CD4-positive, alpha-beta T cell treated with Interleukin-12 subunit alpha and Interleukin-12 subunit beta, for 1 hour (primary cell): ENCODE results near the gene STRN.
"Not testable (repeated sequence)": the region's sequence is repeated elsewhere in the genome, so short reads cannot be mapped to it uniquely, and the experiment has no call there.

Source experiments
- DNase-seq: peaks from one replicate; pipeline ENCODE4 v3.0.0-alpha.2; 2020

The STRN gene

GRCh38 chr2:36963734-36964133 lies 2.6 kb downstream of the STRN start:
- no peak for DNase-seq

- DNase-seq: no peak
Measured at GRCh38 chr2:36963106-36963505, 3.2 kb downstream of the STRN start.

GRCh38 chr2:36960773-36961172 lies 5.6 kb downstream of the STRN start:
- no peak for DNase-seq

- no peak for DNase-seq
Measured at GRCh38 chr2:36960005-36960675, 6.2 kb downstream of the STRN start.

- no peak for DNase-seq
Measured at GRCh38 chr2:36954977-36955607, 11.2 kb downstream of the STRN start.

- DNase-seq: no peak
Measured at GRCh38 chr2:36952748-36953197, 13.6 kb downstream of the STRN start.

- DNase-seq: no peak
Measured at GRCh38 chr2:36951574-36951973, 14.8 kb downstream of the STRN start.

- no peak for DNase-seq
Measured at GRCh38 chr2:36951027-36951518, 15.3 kb downstream of the STRN start.

GRCh38 chr2:36949845-36950244 lies 16.5 kb downstream of the STRN start:
- DNase-seq: no peak

- DNase-seq: not testable (repeated sequence)
Measured at GRCh38 chr2:36945240-36945639, 21.1 kb downstream of the STRN start.

- no peak for DNase-seq
Measured at GRCh38 chr2:36941867-36942266, 24.5 kb downstream of the STRN start.

GRCh38 chr2:36936526-36936925 lies 29.8 kb downstream of the STRN start:
- not testable (repeated sequence) for DNase-seq

GRCh38 chr2:36931688-36932087 lies 34.6 kb downstream of the STRN start:
- DNase-seq: not testable (repeated sequence)

GRCh38 chr2:36930787-36931410 lies 35.4 kb downstream of the STRN start:
- not testable (repeated sequence) for DNase-seq

GRCh38 chr2:36926175-36927132 lies 39.9 kb downstream of the STRN start:
- not testable (repeated sequence) for DNase-seq

GRCh38 chr2:36922629-36923028 lies 43.7 kb downstream of the STRN start:
- DNase-seq: not testable (repeated sequence)

GRCh38 chr2:36921984-36922383 lies 44.4 kb downstream of the STRN start:
- no peak for DNase-seq

- no peak for DNase-seq
Measured at GRCh38 chr2:36919041-36919837, 47.1 kb downstream of the STRN start.

- no peak for DNase-seq
Measured at GRCh38 chr2:36918307-36918706, 48.0 kb downstream of the STRN start.

- DNase-seq: no peak
Measured at GRCh38 chr2:36915627-36916026, 50.7 kb downstream of the STRN start.

GRCh38 chr2:36912695-36913094 lies 53.6 kb downstream of the STRN start:
- DNase-seq: no peak

- no peak for DNase-seq
Measured at GRCh38 chr2:36911012-36911411, 55.3 kb downstream of the STRN start.
